ENCODE data around the gene CD81. TPM values are rescaled to one million over a fixed set of nuclear protein-coding genes. Genes with fewer than 3 reads are reported as not detected.
A peak's percentile ranks its signal among the peaks of the same experiment; 100 is the strongest.

CD81 gene
- total RNA-seq, 1 donor from 2014 or later = 441 TPM

DNA sequence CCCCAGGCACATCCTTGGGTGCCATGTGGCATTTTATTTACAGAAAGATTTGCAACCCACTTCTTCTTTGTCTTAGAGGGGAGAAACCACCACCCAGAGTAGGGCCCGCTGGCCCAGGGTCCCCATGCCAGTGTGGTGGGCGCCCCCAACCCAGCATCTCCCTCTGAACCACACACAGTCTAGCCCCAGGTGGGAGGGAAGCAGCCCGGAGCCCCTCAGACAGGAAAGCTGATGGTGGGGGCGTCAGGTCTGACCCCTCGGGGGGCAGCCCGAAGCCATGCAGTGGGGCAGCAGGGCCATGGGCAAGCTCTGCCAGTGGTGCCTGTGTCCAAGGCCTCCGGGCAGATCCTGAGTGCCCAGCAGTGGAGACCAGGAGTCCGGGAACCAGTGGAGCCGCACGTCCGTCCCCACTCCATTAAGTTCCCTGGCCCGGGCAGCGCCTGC, 55.5 kb downstream of the CD81 start:
- Mint-ChIP-seq H3K27ac (ENCODE audit: unreplicated experiment) (no peak overlapping the region), H3K36me3 (ENCODE audit: low read depth) (no peaks in the 10 kb centered on the region), H3K9me3 (ENCODE audit: low read depth) (no peaks in the 10 kb centered on the region), H3K4me1 (ENCODE audit: low read depth) (no peaks in the 10 kb centered on the region), H3K4me3 (ENCODE audit: unreplicated experiment) (no peak overlapping the region), H3K27me3 (ENCODE audit: low read depth) (peaks cover 10% of the 10 kb centered on the region)
- TF ChIP-seq CTCF (IDR thresholded peaks at IDR 0.05) = no peak
- DNase-seq (ENCODE audit: low spot score) = no peak

- Mint-ChIP-seq H3K27me3 (ENCODE audit: low read depth) (peaks cover 16% of the 10 kb centered on the region), H3K27ac (ENCODE audit: unreplicated experiment) (no peak overlapping the region), H3K4me3 (ENCODE audit: unreplicated experiment) (no peak overlapping the region), H3K9me3 (ENCODE audit: low read depth) (no peaks in the 10 kb centered on the region), H3K36me3 (ENCODE audit: low read depth) (no peaks in the 10 kb centered on the region), H3K4me1 (ENCODE audit: low read depth) (no peaks in the 10 kb centered on the region)
- no peak for TF ChIP-seq CTCF (IDR thresholded peaks at IDR 0.05)
- peak; percentile 90 for DNase-seq (ENCODE audit: low spot score)
These were observed 56.2 kb downstream of the CD81 start for GRCh38 chr11:2433106-2433925.

- Mint-ChIP-seq H3K27ac (ENCODE audit: unreplicated experiment) (no peak overlapping the region), H3K36me3 (ENCODE audit: low read depth) (peaks cover 2% of the 10 kb centered on the region), H3K27me3 (ENCODE audit: low read depth) (peaks cover 22% of the 10 kb centered on the region), H3K9me3 (ENCODE audit: low read depth) (no peaks in the 10 kb centered on the region), H3K4me1 (ENCODE audit: low read depth) (no peaks in the 10 kb centered on the region), H3K4me3 (ENCODE audit: unreplicated experiment) (no peak overlapping the region)
- TF ChIP-seq CTCF (IDR thresholded peaks at IDR 0.05) = no peak
- peak; percentile 42 for DNase-seq (ENCODE audit: low spot score)
These were observed 56.9 kb downstream of the CD81 start for GRCh38 chr11:2434008-2434407.

GRCh38 chr11:2434506-2435255, 57.6 kb downstream of the CD81 start:
- no peaks in the 10 kb centered on the region for H3K4me1 Mint-ChIP-seq (ENCODE audit: low read depth)
- DNase-seq (ENCODE audit: low spot score) = peak; percentile 36
- TF ChIP-seq CTCF (IDR thresholded peaks at IDR 0.05) = no peak
- no peak overlapping the region for H3K4me3 Mint-ChIP-seq (ENCODE audit: unreplicated experiment)
- no peaks in the 10 kb centered on the region for H3K9me3 Mint-ChIP-seq (ENCODE audit: low read depth)
- peaks cover 29% of the 10 kb centered on the region for H3K27me3 Mint-ChIP-seq (ENCODE audit: low read depth)
- H3K27ac Mint-ChIP-seq (ENCODE audit: unreplicated experiment) = no peak overlapping the region
- peaks cover 2% of the 10 kb centered on the region for H3K36me3 Mint-ChIP-seq (ENCODE audit: low read depth)

DNA sequence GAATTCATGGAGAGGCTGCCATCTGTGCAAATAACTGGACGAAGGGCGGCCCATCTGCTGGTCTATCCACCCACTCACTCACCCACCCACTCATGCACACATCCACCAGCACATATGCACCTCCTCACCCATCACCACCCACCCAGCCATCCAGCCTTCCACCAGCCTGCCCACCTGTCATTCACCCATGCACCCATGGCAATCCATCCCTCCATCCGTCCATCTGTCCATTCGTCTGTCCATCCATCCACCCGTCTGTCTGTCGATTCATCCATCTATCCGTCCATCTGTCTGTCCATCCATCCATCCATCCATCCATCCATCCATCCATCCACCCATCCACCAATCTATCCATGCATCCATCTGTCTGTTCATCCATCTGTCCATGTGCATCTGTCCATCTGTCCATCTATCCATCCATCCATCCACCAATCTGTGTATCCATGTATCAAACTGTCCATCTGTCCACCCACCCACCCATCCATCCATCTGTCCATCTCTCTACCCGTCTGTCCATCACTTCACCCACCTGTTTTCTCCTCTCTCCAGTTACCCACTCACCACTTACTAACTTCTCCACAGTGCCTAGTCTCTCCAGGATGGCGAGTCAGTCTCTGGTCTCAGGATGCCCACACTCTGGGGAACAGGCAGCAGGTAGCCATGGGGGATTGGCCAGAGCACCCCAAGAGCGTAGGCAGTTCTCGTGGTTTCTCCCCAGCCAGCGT, 58.3 kb downstream of the CD81 start:
- Mint-ChIP-seq H3K36me3 (ENCODE audit: low read depth) (peaks cover 2% of the 10 kb centered on the region), H3K4me3 (ENCODE audit: unreplicated experiment) (no peak overlapping the region), H3K4me1 (ENCODE audit: low read depth) (no peaks in the 10 kb centered on the region), H3K27ac (ENCODE audit: unreplicated experiment) (no peak overlapping the region), H3K27me3 (ENCODE audit: low read depth) (peaks cover 33% of the 10 kb centered on the region), H3K9me3 (ENCODE audit: low read depth) (peaks cover 3% of the 10 kb centered on the region)
- peak; percentile 73 for DNase-seq (ENCODE audit: low spot score)
- TF ChIP-seq CTCF (IDR thresholded peaks at IDR 0.05) = no peak

All from chondrocyte (in vitro differentiated cells).